Measurements from ENCODE around the gene PCCB. TPM values are rescaled to one million over a fixed set of nuclear protein-coding genes. Genes with fewer than 3 reads are reported as not detected.

PCCB gene
- total RNA-seq, 1 experiment from 2014 or later, result 46.8 TPM

GRCh38 chr3:136283627-136284026, 33.5 kb downstream of the PCCB start:
- Histone ChIP-seq H3K4me1 (replicated peaks; ENCODE audit: insufficient read depth) (no peaks in the 10 kb centered on the region), H3K27ac (no peak overlapping the region), H4K20me1 (ENCODE audit: insufficient read depth) (no peaks in the 10 kb centered on the region), H3F3A (ENCODE audit: insufficient read depth, low read depth) (no peaks in the 10 kb centered on the region), H3K4me2 (no peak overlapping the region), H3K36me3 (ENCODE audit: low read depth) (peaks cover 4% of the 10 kb centered on the region; the same call in 1 of the 2 replicates), H3K4me3 (no peak overlapping the region), H3K27me3 (ENCODE audit: insufficient read depth, low read depth) (no peaks in the 10 kb centered on the region), H3K79me2 (ENCODE audit: low read depth) (no peaks in the 10 kb centered on the region), H2AFZ (no peak overlapping the region), H3K9me2 (ENCODE audit: insufficient read depth) (no peaks in the 10 kb centered on the region), H3K9me3 (ENCODE audit: insufficient read depth, low read depth) (peaks cover 10% of the 10 kb centered on the region)
- TF ChIP-seq EZH2 (IDR thresholded peaks at IDR 0.05; ENCODE audit: low read depth) (no peak), CTCF (conservative IDR thresholded peaks at IDR 0.05) (no peak)
- no peak for DNase-seq
- BruUV-seq (replicated peaks), result no TSS peak
- ChIA-PET POLR2A (ENCODE audit: unreplicated experiment) (no interaction called here), CTCF (no interaction called here)
- intact Hi-C loops (cut with micrococcal nuclease; ENCODE audit: unreplicated experiment), result no loop called here

GRCh38 chr3:136291302-136291701, 41.2 kb downstream of the PCCB start:
- Histone ChIP-seq H3K9me3 (ENCODE audit: insufficient read depth, low read depth) (no peaks in the 10 kb centered on the region), H3K9me2 (ENCODE audit: insufficient read depth) (no peaks in the 10 kb centered on the region), H3K79me2 (ENCODE audit: low read depth) (no peaks in the 10 kb centered on the region), H3F3A (ENCODE audit: insufficient read depth, low read depth) (no peaks in the 10 kb centered on the region), H2AFZ (no peak overlapping the region), H3K4me1 (replicated peaks; ENCODE audit: insufficient read depth) (no peaks in the 10 kb centered on the region), H3K36me3 (ENCODE audit: low read depth) (no peaks in the 10 kb centered on the region), H4K20me1 (ENCODE audit: insufficient read depth) (no peaks in the 10 kb centered on the region), H3K4me3 (no peak overlapping the region), H3K27ac (no peak overlapping the region), H3K4me2 (no peak overlapping the region), H3K27me3 (ENCODE audit: insufficient read depth, low read depth) (no peaks in the 10 kb centered on the region)
- DNase-seq, result no peak
- TF ChIP-seq CTCF (conservative IDR thresholded peaks at IDR 0.05) (no peak), EZH2 (IDR thresholded peaks at IDR 0.05; ENCODE audit: low read depth) (no peak)
- BruUV-seq (replicated peaks), result no TSS peak
- POLR2A ChIA-PET (ENCODE audit: unreplicated experiment), result no interaction called here
- CTCF ChIA-PET, result no interaction called here
- intact Hi-C loops (cut with micrococcal nuclease; ENCODE audit: unreplicated experiment), result loop anchor here (5.0 kb wide), 1 partner anchor 214 kb away; no protein-coding TSS in a partner anchor

GRCh38 chr3:136292500-136292899, 42.4 kb downstream of the PCCB start:
- CTCF ChIA-PET, result interaction anchor here (0.7 kb wide), 1 partner anchor 658 kb away, joined by 3 read pairs; no protein-coding TSS in a partner anchor
- no peak for TF ChIP-seq CTCF (conservative IDR thresholded peaks at IDR 0.05)
- TF ChIP-seq EZH2 (IDR thresholded peaks at IDR 0.05; ENCODE audit: low read depth), result no peak
- no peak overlapping the region for H3K27ac ChIP-seq
- H3K9me2 ChIP-seq (ENCODE audit: insufficient read depth), result no peaks in the 10 kb centered on the region
- no peak overlapping the region for H2AFZ ChIP-seq
- no peaks in the 10 kb centered on the region for H3K9me3 ChIP-seq (ENCODE audit: insufficient read depth, low read depth)
- POLR2A ChIA-PET (ENCODE audit: unreplicated experiment), result no interaction called here
- H3K79me2 ChIP-seq (ENCODE audit: low read depth), result no peaks in the 10 kb centered on the region
- H3K27me3 ChIP-seq (ENCODE audit: insufficient read depth, low read depth), result no peaks in the 10 kb centered on the region
- no peak overlapping the region for H3K4me2 ChIP-seq
- no peak for DNase-seq
- H4K20me1 ChIP-seq (ENCODE audit: insufficient read depth), result no peaks in the 10 kb centered on the region
- intact Hi-C loops (cut with micrococcal nuclease; ENCODE audit: unreplicated experiment), result loop anchor here (5.0 kb wide), 1 partner anchor 215 kb away; no protein-coding TSS in a partner anchor
- BruUV-seq (replicated peaks), result no TSS peak
- H3F3A ChIP-seq (ENCODE audit: insufficient read depth, low read depth), result no peaks in the 10 kb centered on the region
- no peaks in the 10 kb centered on the region for H3K4me1 ChIP-seq (replicated peaks; ENCODE audit: insufficient read depth)
- no peaks in the 10 kb centered on the region for H3K36me3 ChIP-seq (ENCODE audit: low read depth)
- no peak overlapping the region for H3K4me3 ChIP-seq

Measured in PC-9 (cell line).